HUES6 (cell line): ENCODE measurements around the gene POLR1D.

Experiments used
- H3K27ac ChIP-seq: 2 replicates; pipeline ENCODE4 v1.7.0; 2013; ENCODE audit warnings: low read depth, mild to moderate bottlenecking, low read length, inconsistent platforms
- H3K27me3 ChIP-seq: 2 replicates; pipeline ENCODE4 v1.6.1; 2013; ENCODE audit warnings: low read length; ENCODE audit not compliant: control insufficient read depth, insufficient read depth
- H3K36me3 ChIP-seq: 2 replicates; pipeline ENCODE4 v1.6.1; 2013; ENCODE audit warnings: low read length; ENCODE audit not compliant: control insufficient read depth, insufficient read depth
- H3K4me1 ChIP-seq: 2 replicates; pipeline ENCODE4 v1.6.1; 2013; ENCODE audit warnings: low read length; ENCODE audit not compliant: control insufficient read depth, insufficient read depth
- H3K4me3 ChIP-seq: 2 replicates; pipeline ENCODE4 v1.5.1; 2013; ENCODE audit warnings: low read depth, low read length
- H3K9ac ChIP-seq: one replicate; pipeline ENCODE4 v1.6.1; 2013; ENCODE audit warnings: mild to moderate bottlenecking, low read length
- H3K9me3 ChIP-seq: 2 replicates; pipeline ENCODE4 v1.6.1; 2013; ENCODE audit warnings: low read depth, low read length; ENCODE audit not compliant: control insufficient read depth, insufficient read depth

POLR1D gene

GRCh38 chr13:27641711-27642502, 20.2 kb downstream of the POLR1D start:
- no peaks in the 10 kb centered on the region for H3K27me3 ChIP-seq
- no peak overlapping the region for H3K9ac ChIP-seq
- H3K4me3 ChIP-seq: no peak overlapping the region
- no peaks in the 10 kb centered on the region for H3K36me3 ChIP-seq
- no peaks in the 10 kb centered on the region for H3K9me3 ChIP-seq
- H3K27ac ChIP-seq: no peak overlapping the region
- peaks cover 7% of the 10 kb centered on the region; the same call in 1 of the 2 replicates for H3K4me1 ChIP-seq

- no peak overlapping the region for H3K27ac ChIP-seq
- H3K9me3 ChIP-seq: no peaks in the 10 kb centered on the region
- no peaks in the 10 kb centered on the region for H3K27me3 ChIP-seq
- peaks cover 7% of the 10 kb centered on the region; the same call in 1 of the 2 replicates for H3K4me1 ChIP-seq
- peaks cover 5% of the 10 kb centered on the region for H3K36me3 ChIP-seq
- no peak overlapping the region for H3K9ac ChIP-seq
- no peak overlapping the region for H3K4me3 ChIP-seq
These were observed 21.8 kb downstream of the POLR1D start for GRCh38 chr13:27643334-27644132.

GRCh38 chr13:27644302-27644701, 22.6 kb downstream of the POLR1D start:
- Histone ChIP-seq H3K4me1 (peaks cover 7% of the 10 kb centered on the region; the same call in 1 of the 2 replicates), H3K4me3 (no peak overlapping the region), H3K36me3 (peaks cover 13% of the 10 kb centered on the region), H3K27ac (no peak overlapping the region), H3K27me3 (no peaks in the 10 kb centered on the region), H3K9me3 (peaks cover 4% of the 10 kb centered on the region; the same call in 1 of the 2 replicates), H3K9ac (no peak overlapping the region)

GRCh38 chr13:27650312-27650711, 28.6 kb downstream of the POLR1D start:
- Histone ChIP-seq H3K9ac (no peak overlapping the region), H3K27ac (no peak overlapping the region), H3K36me3 (peaks cover 42% of the 10 kb centered on the region), H3K4me1 (peaks cover 2% of the 10 kb centered on the region; the same call in 1 of the 2 replicates), H3K27me3 (no peaks in the 10 kb centered on the region), H3K9me3 (peaks cover 17% of the 10 kb centered on the region), H3K4me3 (no peak overlapping the region)

- Histone ChIP-seq H3K4me3 (no peak overlapping the region), H3K27ac (no peak overlapping the region), H3K36me3 (peaks cover 32% of the 10 kb centered on the region), H3K4me1 (no peaks in the 10 kb centered on the region), H3K9ac (no peak overlapping the region), H3K27me3 (no peaks in the 10 kb centered on the region), H3K9me3 (peaks cover 15% of the 10 kb centered on the region)
These were observed 32.4 kb downstream of the POLR1D start for GRCh38 chr13:27654059-27654458.

GRCh38 chr13:27654816-27655215, 33.1 kb downstream of the POLR1D start:
- peaks cover 10% of the 10 kb centered on the region for H3K9me3 ChIP-seq
- no peak overlapping the region for H3K27ac ChIP-seq
- 0 out of 2 replicates have a peak, but pooled peaks cover 3% of the 10 kb centered on the region for H3K4me1 ChIP-seq
- no peaks in the 10 kb centered on the region for H3K27me3 ChIP-seq
- H3K4me3 ChIP-seq: no peak overlapping the region
- H3K9ac ChIP-seq: no peak overlapping the region
- peaks cover 24% of the 10 kb centered on the region for H3K36me3 ChIP-seq

GRCh38 chr13:27657724-27658123, 36.0 kb downstream of the POLR1D start:
- H3K4me1 ChIP-seq: 0 out of 2 replicates have a peak, but pooled peaks cover 3% of the 10 kb centered on the region
- no peaks in the 10 kb centered on the region for H3K36me3 ChIP-seq
- H3K9ac ChIP-seq: no peak overlapping the region
- no peak overlapping the region for H3K4me3 ChIP-seq
- no peaks in the 10 kb centered on the region for H3K27me3 ChIP-seq
- no peak overlapping the region for H3K27ac ChIP-seq
- no peaks in the 10 kb centered on the region for H3K9me3 ChIP-seq

- Histone ChIP-seq H3K4me1 (0 out of 2 replicates have a peak, but pooled peaks cover 3% of the 10 kb centered on the region), H3K27ac (no peak overlapping the region), H3K27me3 (no peaks in the 10 kb centered on the region), H3K36me3 (no peaks in the 10 kb centered on the region), H3K9ac (no peak overlapping the region), H3K9me3 (no peaks in the 10 kb centered on the region), H3K4me3 (no peak overlapping the region)
These were observed 36.9 kb downstream of the POLR1D start for GRCh38 chr13:27658546-27658945.

GRCh38 chr13:27659145-27659865, 37.6 kb downstream of the POLR1D start:
- H3K4me3 ChIP-seq: no peak overlapping the region
- no peaks in the 10 kb centered on the region for H3K36me3 ChIP-seq
- no peak overlapping the region for H3K9ac ChIP-seq
- no peaks in the 10 kb centered on the region for H3K9me3 ChIP-seq
- H3K27ac ChIP-seq: no peak overlapping the region
- H3K4me1 ChIP-seq: peaks cover 9% of the 10 kb centered on the region; the same call in 1 of the 2 replicates
- no peaks in the 10 kb centered on the region for H3K27me3 ChIP-seq

- Histone ChIP-seq H3K9me3 (no peaks in the 10 kb centered on the region), H3K36me3 (no peaks in the 10 kb centered on the region)
These were observed 38.8 kb downstream of the POLR1D start for GRCh38 chr13:27660511-27660910.

More at GRCh38 chr13:27660511-27660910, 38.8 kb downstream of the POLR1D start:
- Histone ChIP-seq H3K4me1 (peaks cover 9% of the 10 kb centered on the region; the same call in 1 of the 2 replicates), H3K27ac (no peak overlapping the region), H3K9ac (no peak overlapping the region), H3K4me3 (no peak overlapping the region), H3K27me3 (no peaks in the 10 kb centered on the region)
